Testis (tissue), 2 donors: ENCODE results near the gene CRNKL1.

Experiments used
- CTCF ChIP-seq, 3 experiments: fragments of 450-650 bp in 2 of 3; fragments of 200-600 bp in 1 of 3; sonication (generic) in 1 of 3; IDR thresholded peaks; one replicate each; pipeline ENCODE4 v1.5.1; 2016 to 2019; ENCODE audit warnings: antibody characterized with exemption in 3 of 3, mild to moderate bottlenecking in 2 of 3, moderate library complexity in 1 of 3
- POLR2A ChIP-seq: fragments of 450-650 bp; IDR thresholded peaks from one replicate; pipeline ENCODE4 v1.6.1; 2017; ENCODE audit warnings: antibody characterized with exemption, mild to moderate bottlenecking, moderate library complexity

DNA sequence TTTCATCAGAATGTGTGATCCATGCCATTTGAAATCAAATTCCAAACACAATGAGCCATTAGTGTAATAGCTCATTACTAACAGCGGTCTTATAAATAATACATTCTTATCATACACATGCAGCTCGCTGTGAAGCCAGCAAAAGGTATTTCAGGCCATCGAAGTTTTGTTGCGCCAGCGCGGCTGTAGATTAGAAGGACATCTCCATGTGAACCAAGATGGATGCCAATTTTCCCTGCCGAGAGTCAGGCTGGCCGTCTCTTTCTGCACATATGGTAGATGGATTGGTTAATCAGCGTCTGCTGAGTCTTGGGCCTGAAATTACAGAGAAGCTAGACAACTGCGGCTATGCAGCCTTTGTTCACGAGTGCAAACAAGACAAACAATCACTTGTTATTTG is 44.2 kb upstream of the CRNKL1 start:
- TF ChIP-seq CTCF (IDR thresholded peaks at IDR 0.05) (no peak), POLR2A (no peak)
